Mesenchymal stem cell (in vitro differentiated cells and primary cell): ENCODE data around the gene CATSPER3.

Source experiments
- DNase-seq: peaks from one replicate; pipeline ENCODE4 v3.0.0-alpha.2; 2013
- H2AFZ ChIP-seq: one replicate; pipeline ENCODE4 v1.6.1; 2013; ENCODE audit warnings: low read depth, mild to moderate bottlenecking, control low read depth, inconsistent platforms, low read length, moderate library complexity
- H2AK5ac ChIP-seq: 2 replicates; pipeline ENCODE4 v1.6.1; 2013; ENCODE audit warnings: low read length, moderate library complexity, mild to moderate bottlenecking, inconsistent platforms; ENCODE audit not compliant: severe bottlenecking
- H2BK120ac ChIP-seq: one replicate; pipeline ENCODE4 v1.6.1; 2013; ENCODE audit warnings: low read depth, mild to moderate bottlenecking, inconsistent platforms, low read length, moderate library complexity
- H2BK12ac ChIP-seq, 2 experiments: one replicate each; pipeline ENCODE4 v1.6.1; 2013; ENCODE audit warnings: inconsistent platforms in 2 of 2, low read length in 2 of 2, mild to moderate bottlenecking in 2 of 2, moderate library complexity in 2 of 2, control low read depth in 1 of 2
- H2BK15ac ChIP-seq: one replicate; pipeline ENCODE4 v1.6.1; 2013; ENCODE audit warnings: mild to moderate bottlenecking, low read depth, inconsistent platforms; ENCODE audit not compliant: poor library complexity, severe bottlenecking
- H2BK5ac ChIP-seq: 2 replicates; pipeline ENCODE4 v1.6.1; 2013; ENCODE audit warnings: low read depth, mild to moderate bottlenecking, low read length, control low read depth, inconsistent platforms; ENCODE audit not compliant: poor library complexity, severe bottlenecking
- H3K14ac ChIP-seq, 2 experiments: one replicate each; pipeline ENCODE4 v1.6.1; 2013; ENCODE audit warnings: inconsistent platforms in 2 of 2, low read length in 2 of 2, control low read depth in 1 of 2, mild to moderate bottlenecking in 1 of 2, moderate library complexity in 1 of 2
- H3K18ac ChIP-seq, 2 experiments: one replicate each; pipeline ENCODE4 v1.6.1; 2013; ENCODE audit warnings: inconsistent platforms in 2 of 2, low read length in 2 of 2, control low read depth in 1 of 2, low read depth in 1 of 2, mild to moderate bottlenecking in 1 of 2
- H3K23ac ChIP-seq, 2 experiments: one replicate each; pipeline ENCODE4 v1.6.1; 2013; ENCODE audit warnings: inconsistent platforms in 2 of 2, low read length in 2 of 2, mild to moderate bottlenecking in 2 of 2, moderate library complexity in 2 of 2, control low read depth in 1 of 2
- H3K27ac ChIP-seq: 2 replicates; pipeline ENCODE4 v1.5.1; 2013; ENCODE audit warnings: mild to moderate bottlenecking, moderate library complexity, low read length, control low read depth, inconsistent platforms; ENCODE audit not compliant: poor library complexity, severe bottlenecking
- H3K27me3 ChIP-seq, 2 experiments: 2 replicates each; pipeline versions ENCODE4 v1.6.1 to v1.7.0; 2013; ENCODE audit warnings: low read length in 2 of 2, mild to moderate bottlenecking in 2 of 2, moderate library complexity in 2 of 2, control low read depth in 1 of 2, inconsistent platforms in 1 of 2; ENCODE audit not compliant: control insufficient read depth in 1 of 2, insufficient read depth in 1 of 2
- H3K36me3 ChIP-seq, 2 experiments: 2 replicates each; pipeline versions ENCODE4 v1.6.1 to v1.7.0; 2013; ENCODE audit warnings: low read length in 2 of 2, control low read depth in 1 of 2, inconsistent platforms in 1 of 2, low read depth in 1 of 2, mild to moderate bottlenecking in 1 of 2; ENCODE audit not compliant: insufficient read depth in 2 of 2, control insufficient read depth in 1 of 2
- H3K4ac ChIP-seq, 2 experiments: one replicate each; pipeline ENCODE4 v1.6.1; 2013; ENCODE audit warnings: inconsistent platforms in 2 of 2, low read length in 2 of 2, mild to moderate bottlenecking in 2 of 2, moderate library complexity in 2 of 2, control low read depth in 1 of 2, low read depth in 1 of 2
- H3K4me1 ChIP-seq: 2 replicates; pipeline ENCODE4 v1.6.1; 2013; ENCODE audit warnings: low read depth, low read length, control low read depth; ENCODE audit not compliant: control insufficient read depth, insufficient read depth
- H3K4me2 ChIP-seq: 2 replicates; pipeline ENCODE4 v1.6.1; 2013; ENCODE audit warnings: low read length, mild to moderate bottlenecking, inconsistent platforms; ENCODE audit not compliant: poor library complexity, severe bottlenecking
- H3K4me3 ChIP-seq, 2 experiments: 2 replicates each; pipeline versions ENCODE4 v1.5.1 to v1.7.0; 2013; ENCODE audit warnings: low read length in 2 of 2, mild to moderate bottlenecking in 2 of 2, control low read depth in 1 of 2, low read depth in 1 of 2; ENCODE audit not compliant: insufficient read depth in 1 of 2
- H3K79me1 ChIP-seq: replicated peaks from 2 replicates; pipeline ENCODE4 v1.6.1; 2013; ENCODE audit warnings: mild to moderate bottlenecking, control low read depth, low read length, inconsistent platforms; ENCODE audit not compliant: poor library complexity, severe bottlenecking
- H3K9ac ChIP-seq: 2 replicates; pipeline ENCODE4 v1.7.0; 2013; ENCODE audit warnings: mild to moderate bottlenecking, low read length, moderate library complexity
- H3K9me3 ChIP-seq: 2 replicates; pipeline ENCODE4 v1.7.0; 2013; ENCODE audit warnings: mild to moderate bottlenecking, low read length; ENCODE audit not compliant: control insufficient read depth
- H4K8ac ChIP-seq: one replicate; pipeline ENCODE4 v1.6.1; 2013; ENCODE audit warnings: inconsistent platforms, mild to moderate bottlenecking, low read length, moderate library complexity
- H4K91ac ChIP-seq: one replicate; pipeline ENCODE4 v1.6.1; 2013; ENCODE audit warnings: mild to moderate bottlenecking, low read length, inconsistent platforms
- WGBS: methylation state at CpG from one replicate; pipeline ENCODE4 v1.1.7; 2013; ENCODE audit warnings: mixed read lengths; 5-methylcytosine and 5-hydroxymethylcytosine counted together

CATSPER3 gene

GRCh38 chr5:135045488-135045887 lies 77.8 kb downstream of the CATSPER3 start:
- no peak for DNase-seq
- no peak overlapping the region for H4K8ac ChIP-seq
- H3K27ac ChIP-seq, result no peak overlapping the region
- H2BK15ac ChIP-seq, result no peak overlapping the region
- peaks cover 10% of the 10 kb centered on the region for H3K4me1 ChIP-seq
- no peak overlapping the region for H2BK120ac ChIP-seq
- no peak overlapping the region for H2BK5ac ChIP-seq
- H3K9ac ChIP-seq, result no peak overlapping the region
- H3K18ac ChIP-seq, result no peak overlapping the region
- H3K9me3 ChIP-seq, result no peaks in the 10 kb centered on the region
- no peak overlapping the region for H2BK12ac ChIP-seq
- no peak overlapping the region for H2AFZ ChIP-seq
- H3K4ac ChIP-seq, result no peak overlapping the region
- H3K79me1 ChIP-seq, result no peaks in the 10 kb centered on the region
- H3K14ac ChIP-seq, result no peak overlapping the region
- H4K91ac ChIP-seq, result no peak overlapping the region
- H2AK5ac ChIP-seq, result no peak overlapping the region
- H3K23ac ChIP-seq, result no peak overlapping the region
- H3K27me3 ChIP-seq, result peaks cover 99 to 100% of the 10 kb centered on the region in 2 experiments
- H3K4me2 ChIP-seq, result no peak overlapping the region
- no peaks in the 10 kb centered on the region for H3K36me3 ChIP-seq
- H3K4me3 ChIP-seq, result no peak overlapping the region

GRCh38 chr5:135046661-135047346 lies 79.1 kb downstream of the CATSPER3 start:
- Histone ChIP-seq H3K4me3 (no peak overlapping the region), H3K36me3 (no peaks in the 10 kb centered on the region), H3K9me3 (no peaks in the 10 kb centered on the region), H2BK5ac (no peak overlapping the region), H3K14ac (no peak overlapping the region), H3K4me2 (no peak overlapping the region), H4K91ac (no peak overlapping the region), H3K27me3 (peaks cover 99 to 100% of the 10 kb centered on the region in 2 experiments), H3K9ac (no peak overlapping the region), H3K27ac (no peak overlapping the region), H2AFZ (no peak overlapping the region), H3K18ac (no peak overlapping the region), H3K79me1 (no peaks in the 10 kb centered on the region), H2BK120ac (no peak overlapping the region), H4K8ac (no peak overlapping the region), H3K4me1 (peaks cover 4% of the 10 kb centered on the region), H2BK15ac (no peak overlapping the region), H3K23ac (no peak overlapping the region), H3K4ac (no peak overlapping the region), H2BK12ac (no peak overlapping the region), H2AK5ac (no peak overlapping the region)
- WGBS, result 90% methylated on average over 5 of the region's 5 CpGs
- DNase-seq, result no peak

- Histone ChIP-seq H4K91ac (no peak overlapping the region), H3K9me3 (no peaks in the 10 kb centered on the region), H3K4me2 (no peak overlapping the region), H3K4me3 (no peak overlapping the region), H3K4me1 (peaks cover 4% of the 10 kb centered on the region), H2AK5ac (no peak overlapping the region), H2AFZ (no peak overlapping the region), H2BK120ac (no peak overlapping the region), H3K79me1 (no peaks in the 10 kb centered on the region), H2BK5ac (no peak overlapping the region), H3K9ac (no peak overlapping the region), H3K14ac (peak overlapping the region in 1 of 2 experiments; percentile 35), H2BK12ac (no peak overlapping the region), H3K23ac (no peak overlapping the region), H3K36me3 (no peaks in the 10 kb centered on the region), H3K27me3 (peaks cover 99 to 100% of the 10 kb centered on the region in 2 experiments), H3K27ac (no peak overlapping the region), H2BK15ac (no peak overlapping the region), H3K4ac (no peak overlapping the region), H3K18ac (no peak overlapping the region), H4K8ac (no peak overlapping the region)
- no peak for DNase-seq
- 79% methylated on average over 2 of the region's 2 CpGs for WGBS
Observed at GRCh38 chr5:135047347-135047695, 79.6 kb downstream of the CATSPER3 start.

GRCh38 chr5:135048286-135048685 lies 80.6 kb downstream of the CATSPER3 start:
- H3K4ac ChIP-seq, result no peak overlapping the region
- no peak overlapping the region for H2BK12ac ChIP-seq
- no peak overlapping the region for H4K91ac ChIP-seq
- H3K9ac ChIP-seq, result no peak overlapping the region
- no peak overlapping the region for H4K8ac ChIP-seq
- H3K23ac ChIP-seq, result no peak overlapping the region
- H2BK5ac ChIP-seq, result no peak overlapping the region
- H3K27me3 ChIP-seq, result peaks cover 98 to 100% of the 10 kb centered on the region in 2 experiments
- DNase-seq, result no peak
- H2AFZ ChIP-seq, result no peak overlapping the region
- no peaks in the 10 kb centered on the region for H3K79me1 ChIP-seq
- H3K18ac ChIP-seq, result no peak overlapping the region
- no peaks in the 10 kb centered on the region for H3K36me3 ChIP-seq
- no peak overlapping the region for H3K27ac ChIP-seq
- H2BK120ac ChIP-seq, result no peak overlapping the region
- H3K4me1 ChIP-seq, result peaks cover 4% of the 10 kb centered on the region
- H3K14ac ChIP-seq, result no peak overlapping the region
- no peak overlapping the region for H3K4me3 ChIP-seq
- H3K9me3 ChIP-seq, result no peaks in the 10 kb centered on the region
- no peak overlapping the region for H2BK15ac ChIP-seq
- 86% methylated on average over 2 of the region's 2 CpGs for WGBS
- no peak overlapping the region for H2AK5ac ChIP-seq
- no peak overlapping the region for H3K4me2 ChIP-seq
